DMS153 treated with DMSO at 0.1 percent for 48 hours (cell line): Measurements from ENCODE around the gene JMJD6.
"Not testable (repeated sequence)": the region's sequence is repeated elsewhere in the genome, so short reads cannot be mapped to it uniquely, and the experiment has no call there.

ENCODE experiments used
- DNase-seq: peaks from one replicate; lab custom pipeline; 2025; ENCODE audit not compliant: unreplicated experiment; lab: John Stamatoyannopoulos, UW

JMJD6 gene

DNA sequence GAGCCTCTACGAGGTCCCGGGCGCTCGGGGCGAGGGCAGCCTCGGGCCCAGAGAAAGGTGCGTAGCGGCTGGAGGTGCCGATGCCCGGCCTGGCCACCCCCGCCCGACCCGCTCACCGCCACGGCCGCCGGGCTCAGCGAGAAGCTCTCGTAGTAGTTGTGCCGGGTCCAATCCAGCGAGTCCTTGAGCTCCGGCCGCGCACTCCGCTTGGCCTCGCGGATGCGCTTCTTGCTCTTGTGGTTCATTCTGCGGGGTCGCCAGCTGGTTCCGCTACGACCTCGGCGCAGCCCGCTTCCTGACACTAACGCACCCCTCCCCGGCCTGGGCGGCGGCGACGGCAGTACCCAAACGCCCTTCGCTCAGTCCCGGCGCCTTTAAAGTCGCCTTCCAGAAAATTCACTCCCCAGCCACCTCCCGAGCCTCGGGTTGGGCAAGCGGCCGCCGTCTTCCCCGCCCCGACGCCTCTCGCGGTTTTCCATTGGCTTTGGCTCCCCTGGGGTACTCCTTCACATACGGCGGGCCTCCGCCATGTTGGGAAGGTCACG lies at the start of gene JMJD6:
JMJD6 (minus strand) TSS at position 376 of the 545 bp plus-strand sequence; CDS start at position 245, 131 bp downstream.
- peak; percentile 97 for DNase-seq

DNA sequence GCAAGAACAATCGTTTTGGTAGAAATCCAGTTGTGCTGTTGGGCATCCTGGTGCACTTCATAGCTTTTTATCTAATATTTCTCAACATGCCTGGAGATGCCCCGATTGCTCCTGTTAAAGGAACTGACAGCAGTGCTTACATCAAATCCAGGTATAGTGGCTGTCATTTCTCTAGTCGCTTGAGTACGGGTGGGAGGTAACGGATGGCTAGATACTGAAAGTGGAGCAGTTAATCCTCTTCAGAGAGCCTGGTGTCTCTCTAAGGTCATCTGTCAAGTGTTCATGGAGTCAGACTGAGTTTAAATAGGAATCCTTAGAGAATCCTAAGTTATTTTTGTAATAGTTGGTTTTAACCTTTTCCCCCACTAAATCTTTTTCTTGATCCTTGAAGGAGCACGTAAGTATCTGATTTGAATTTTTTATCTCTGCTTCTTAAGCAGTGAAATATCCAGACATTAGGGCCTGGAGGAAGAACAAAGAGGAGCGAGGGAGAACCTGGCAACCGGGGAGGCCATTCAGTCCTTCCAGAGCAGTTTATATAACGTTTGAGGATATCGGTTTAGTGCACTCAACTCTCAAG lies 48.7 kb upstream of the JMJD6 start:
- DNase-seq = no peak

DNA sequence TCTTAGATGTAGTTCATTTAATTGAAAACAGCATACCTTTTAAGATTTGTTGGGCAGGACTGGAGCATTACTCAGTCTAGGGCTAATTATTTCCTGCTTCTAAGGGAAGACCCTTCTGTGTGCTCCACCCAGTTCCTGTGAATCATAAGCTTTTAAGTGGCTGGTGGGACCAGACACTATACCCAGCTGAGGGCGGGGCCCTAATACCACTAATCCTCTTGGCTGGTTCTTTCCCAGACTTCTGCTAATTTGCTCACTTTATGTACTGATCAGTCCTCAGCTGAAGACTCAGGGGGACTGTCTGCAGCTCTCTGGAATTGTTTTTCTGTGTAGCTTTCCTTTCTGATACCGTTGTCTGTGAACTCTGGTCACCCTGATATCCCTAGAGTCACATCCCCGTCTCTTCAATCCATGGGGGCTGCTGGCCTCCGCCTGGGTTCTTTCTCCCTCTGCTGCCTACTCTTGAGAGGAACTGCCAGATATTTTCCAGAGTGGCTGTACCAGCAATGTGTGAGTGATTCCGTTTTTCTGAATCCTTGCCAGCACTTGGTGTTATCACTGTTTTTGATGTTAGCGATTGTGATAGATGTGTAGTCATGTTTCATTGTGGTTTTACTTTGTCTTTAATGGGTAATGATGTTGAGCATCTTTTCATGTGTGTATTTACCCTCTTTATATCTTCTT lies 46.6 kb upstream of the JMJD6 start:
- DNase-seq = no peak

DNA sequence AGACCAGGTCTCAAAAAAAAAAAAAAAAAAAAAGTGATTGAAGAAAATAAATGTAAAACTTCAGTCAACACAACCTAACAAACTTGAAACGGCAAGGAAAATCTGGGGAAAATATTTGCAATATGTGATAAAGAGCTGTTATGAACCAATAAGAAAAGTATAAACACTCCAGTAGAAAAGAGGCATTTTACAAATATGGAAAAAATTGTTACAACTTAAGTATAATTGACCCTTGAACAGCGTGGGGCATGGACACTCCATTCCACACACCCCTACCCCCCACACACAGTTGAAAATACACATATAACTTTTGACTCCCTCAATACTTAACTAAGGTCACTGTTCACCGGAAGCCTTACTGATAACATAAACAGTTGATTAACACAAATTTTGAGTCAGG lies 32.2 kb upstream of the JMJD6 start:
- no peak for DNase-seq

DNA sequence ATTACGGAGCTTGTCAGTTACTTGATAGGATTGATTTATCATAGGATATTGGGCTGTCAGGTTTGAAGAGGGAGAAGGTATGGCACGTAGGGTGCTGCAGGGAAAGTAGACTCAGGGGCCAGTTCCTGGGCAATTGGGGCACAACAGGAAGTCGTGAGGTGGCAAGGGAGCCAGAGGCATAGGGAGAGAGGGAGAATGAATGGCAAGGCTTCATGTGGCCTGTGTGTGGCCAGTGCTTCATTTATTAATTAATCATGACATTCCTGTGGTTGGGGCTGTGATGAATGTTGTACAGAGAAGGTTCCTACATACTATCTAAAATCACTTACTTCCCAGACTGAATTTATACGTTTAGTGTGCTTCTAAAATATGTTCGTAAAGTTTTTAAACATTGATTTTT lies 30.9 kb upstream of the JMJD6 start:
- no peak for DNase-seq

DNA sequence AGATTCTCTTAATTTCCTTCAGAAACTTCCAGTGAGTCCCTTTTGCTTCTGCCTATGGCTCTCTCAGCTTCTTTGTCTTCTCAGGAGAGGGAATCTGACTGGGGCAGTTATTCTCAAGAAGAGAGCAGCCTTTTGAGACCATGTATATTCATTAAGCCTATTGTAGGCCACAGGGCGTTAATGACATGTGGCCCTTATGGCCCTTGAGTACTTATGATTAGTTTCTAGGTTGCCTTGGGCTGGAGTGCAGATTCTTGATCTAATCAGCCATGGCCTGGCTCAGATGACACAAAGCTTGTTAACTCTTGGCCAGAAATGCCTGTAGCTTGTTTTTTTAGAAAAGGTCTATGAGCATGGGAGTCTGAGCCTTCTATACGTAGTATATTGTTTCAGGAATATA lies 28.9 kb upstream of the JMJD6 start:
- no peak for DNase-seq

DNA sequence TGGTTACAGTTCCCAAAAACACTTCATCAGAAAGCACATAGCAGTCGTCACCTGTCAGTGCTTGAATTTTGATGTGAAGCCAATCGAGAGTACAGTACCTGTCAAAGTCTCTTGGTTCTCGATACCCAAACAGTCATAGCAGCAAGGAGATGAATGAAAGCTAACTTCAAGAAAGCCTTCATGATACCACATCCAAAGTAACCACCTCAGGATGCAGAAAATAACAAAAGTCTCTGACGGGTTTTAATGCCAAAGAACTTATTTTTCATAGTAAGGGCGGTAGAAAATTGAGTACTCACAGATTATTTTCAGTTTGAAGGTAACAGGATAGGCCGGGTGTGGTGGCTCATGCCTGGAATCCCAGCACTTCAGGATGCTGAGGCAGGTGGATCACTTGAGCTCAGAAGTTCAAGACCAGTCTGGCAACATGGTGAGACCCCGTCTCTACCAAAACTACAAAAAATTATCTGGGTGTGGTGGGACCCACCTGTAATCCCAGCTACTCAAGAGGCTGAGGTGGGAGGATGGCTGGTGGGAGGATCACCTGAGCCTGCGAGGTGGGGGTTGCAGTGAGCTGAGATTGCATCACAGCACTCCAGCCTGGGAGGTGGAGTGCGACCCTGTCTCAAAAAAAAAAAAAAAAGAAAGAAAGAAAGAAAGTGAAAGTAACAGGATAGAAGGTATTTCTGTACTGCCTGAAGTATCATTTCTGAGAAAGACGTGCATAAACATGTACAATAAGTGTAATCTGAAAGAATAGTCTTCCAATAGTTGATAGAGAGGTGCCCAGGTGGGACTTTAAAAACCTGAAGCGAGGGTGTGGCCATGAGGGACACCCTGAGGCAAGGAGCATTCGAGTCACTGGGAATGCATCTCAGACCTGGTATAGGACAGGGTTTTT lies 26.9 kb upstream of the JMJD6 start:
- no peak for DNase-seq

DNA sequence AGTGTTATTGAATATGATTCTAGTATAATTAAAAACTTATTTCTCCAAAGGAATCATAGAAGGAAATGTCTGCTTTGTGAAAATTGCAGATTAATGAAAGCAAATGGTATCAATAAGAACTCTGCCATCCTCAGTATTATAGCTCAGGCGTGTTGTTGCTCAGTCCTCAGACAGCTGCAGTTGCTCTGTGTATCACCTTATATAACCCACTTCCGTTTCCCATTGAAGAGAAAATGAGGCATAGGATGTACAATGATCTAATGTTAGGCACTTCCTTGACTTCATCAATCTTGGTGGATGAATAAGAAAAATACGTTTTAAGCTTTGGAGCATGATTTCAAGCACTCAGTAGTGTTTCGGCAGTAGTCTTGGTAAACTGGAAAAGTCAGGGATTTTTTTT lies 25.6 kb upstream of the JMJD6 start:
- DNase-seq = no peak

DNA sequence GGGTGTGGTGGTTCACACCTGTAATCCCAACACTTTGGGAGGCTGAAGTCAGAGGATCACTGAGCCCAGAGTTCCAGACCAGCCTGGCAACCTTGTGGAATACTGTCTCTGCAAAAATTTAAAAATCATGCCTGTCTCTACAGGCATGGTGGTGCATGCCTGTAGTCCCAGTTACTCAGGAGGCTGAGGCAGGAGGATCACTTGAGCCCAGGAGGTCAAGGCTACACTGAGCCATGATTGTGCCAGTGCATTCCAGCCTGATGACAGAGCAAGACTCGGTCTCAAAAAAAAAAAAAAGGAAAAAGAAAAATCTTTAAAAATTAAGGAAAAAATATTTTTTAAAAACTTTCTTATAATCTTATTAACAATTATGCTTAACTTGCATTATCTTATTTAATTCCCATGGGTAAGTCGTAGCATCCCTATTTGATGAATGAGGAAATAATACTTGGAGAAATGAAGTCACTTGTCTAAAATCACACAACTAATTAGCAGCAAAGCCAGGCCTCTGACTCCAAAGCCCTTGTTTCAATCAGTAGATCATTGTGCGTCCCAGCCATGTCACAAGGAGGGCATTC lies 25.1 kb upstream of the JMJD6 start:
- DNase-seq = no peak

DNA sequence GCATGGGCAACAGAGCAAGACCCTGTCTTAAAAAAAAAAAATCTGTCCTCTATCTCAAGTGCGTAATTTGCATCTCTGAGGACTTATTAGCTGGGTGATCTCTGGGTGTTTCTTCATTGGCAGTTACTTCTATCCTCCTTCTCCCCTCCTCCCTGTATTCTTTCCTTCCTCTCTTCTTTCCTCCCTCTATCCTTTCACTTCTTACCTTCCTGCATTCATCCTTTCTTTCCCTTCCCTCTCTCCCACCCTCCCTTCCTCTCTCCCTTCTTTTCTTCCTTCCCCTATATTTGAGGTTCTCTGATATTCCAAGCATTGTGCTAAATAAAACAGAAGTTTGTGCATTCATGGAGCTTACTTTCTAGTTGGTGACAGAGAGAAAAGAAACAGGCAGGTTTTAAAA lies 22.3 kb upstream of the JMJD6 start:
- no peak for DNase-seq

DNA sequence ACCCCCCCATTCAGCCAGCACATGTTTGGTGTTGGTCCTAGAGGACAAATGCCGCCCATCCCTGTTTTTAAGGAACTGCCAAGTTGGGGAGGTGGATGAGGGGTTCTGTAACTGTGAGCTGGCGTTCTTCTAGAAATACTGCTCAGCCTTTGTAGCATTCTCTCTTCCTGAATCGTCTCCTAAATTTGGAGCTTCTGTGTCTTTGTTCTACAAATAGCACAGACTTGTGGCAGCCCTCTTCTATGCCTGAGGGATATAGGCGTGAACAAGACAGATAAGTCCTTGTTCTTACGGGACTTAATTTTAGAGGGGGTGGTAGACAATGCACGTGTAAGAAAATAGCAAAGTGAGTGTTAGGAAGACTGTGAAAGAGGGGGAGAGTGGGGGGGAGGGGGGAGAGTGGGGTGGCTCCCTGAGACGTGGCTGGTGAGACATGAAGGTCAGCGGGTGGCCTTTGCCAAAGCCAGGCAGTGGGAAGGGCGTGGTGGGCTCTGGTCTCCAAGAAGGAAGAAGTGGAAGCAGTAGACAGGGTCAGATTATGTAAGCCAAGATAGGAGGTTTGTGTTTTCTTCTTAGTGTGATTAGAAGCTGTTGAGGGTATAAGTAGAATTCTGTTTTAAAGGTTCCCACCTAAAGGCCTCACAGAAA lies 21.4 kb upstream of the JMJD6 start:
- no peak for DNase-seq

DNA sequence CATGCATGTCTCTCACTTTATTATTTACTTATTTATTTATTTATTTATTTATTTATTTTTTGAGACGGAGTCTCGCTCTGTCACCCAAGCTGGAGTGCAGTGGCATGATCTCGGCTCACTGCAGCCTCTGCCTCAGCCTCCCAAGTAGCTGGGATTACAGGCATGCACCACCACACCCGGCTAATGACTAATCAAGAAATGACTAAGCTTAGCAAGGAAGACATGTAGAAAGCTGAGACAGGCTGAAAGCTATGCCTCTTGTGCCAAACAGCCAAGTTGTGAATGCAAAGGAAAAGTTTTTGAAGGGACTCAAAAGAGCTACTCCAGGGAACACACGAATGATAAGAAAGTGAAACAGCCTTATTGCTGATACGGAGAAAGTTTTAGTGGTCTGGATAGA lies 19.4 kb upstream of the JMJD6 start:
- DNase-seq = not testable (repeated sequence)

DNA sequence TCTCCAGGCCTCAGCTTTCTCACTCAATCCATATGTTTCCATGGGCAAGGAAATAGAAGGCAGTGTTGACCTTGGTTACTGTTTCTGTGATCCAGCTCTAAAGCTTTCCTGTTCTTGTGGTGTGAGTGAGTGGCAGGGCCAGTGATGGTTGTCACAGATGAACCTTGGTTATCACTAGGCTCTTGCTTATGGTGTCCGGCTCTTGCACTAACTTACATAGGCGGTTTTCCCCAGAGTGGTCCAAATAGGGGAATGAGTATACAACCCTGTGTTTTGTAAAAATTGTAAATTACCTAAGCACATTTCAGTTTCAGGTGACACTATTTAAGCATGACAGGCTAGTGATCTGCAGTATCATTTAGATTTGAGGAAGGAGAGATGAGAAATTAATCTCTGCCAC lies 18.3 kb upstream of the JMJD6 start:
- no peak for DNase-seq

DNA sequence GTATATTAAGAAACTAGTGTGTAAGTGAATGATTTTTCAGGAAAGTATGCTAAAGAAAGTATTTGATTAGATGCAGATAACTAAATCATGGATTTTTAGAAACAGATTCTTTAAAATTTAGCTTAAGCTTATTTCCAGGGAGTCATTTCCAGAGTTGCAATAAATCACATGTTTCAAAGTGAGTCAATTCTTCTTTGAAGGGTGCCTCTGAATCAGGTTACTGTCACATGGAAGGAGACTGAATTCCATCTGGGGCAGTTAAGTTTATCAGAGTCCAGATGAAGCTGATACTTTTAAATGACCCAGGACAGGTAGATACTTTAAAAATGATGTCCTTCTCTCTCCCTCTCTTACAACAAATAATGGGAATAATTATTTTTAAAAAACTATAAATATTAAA lies 16.6 kb upstream of the JMJD6 start:
- DNase-seq = no peak

DNA sequence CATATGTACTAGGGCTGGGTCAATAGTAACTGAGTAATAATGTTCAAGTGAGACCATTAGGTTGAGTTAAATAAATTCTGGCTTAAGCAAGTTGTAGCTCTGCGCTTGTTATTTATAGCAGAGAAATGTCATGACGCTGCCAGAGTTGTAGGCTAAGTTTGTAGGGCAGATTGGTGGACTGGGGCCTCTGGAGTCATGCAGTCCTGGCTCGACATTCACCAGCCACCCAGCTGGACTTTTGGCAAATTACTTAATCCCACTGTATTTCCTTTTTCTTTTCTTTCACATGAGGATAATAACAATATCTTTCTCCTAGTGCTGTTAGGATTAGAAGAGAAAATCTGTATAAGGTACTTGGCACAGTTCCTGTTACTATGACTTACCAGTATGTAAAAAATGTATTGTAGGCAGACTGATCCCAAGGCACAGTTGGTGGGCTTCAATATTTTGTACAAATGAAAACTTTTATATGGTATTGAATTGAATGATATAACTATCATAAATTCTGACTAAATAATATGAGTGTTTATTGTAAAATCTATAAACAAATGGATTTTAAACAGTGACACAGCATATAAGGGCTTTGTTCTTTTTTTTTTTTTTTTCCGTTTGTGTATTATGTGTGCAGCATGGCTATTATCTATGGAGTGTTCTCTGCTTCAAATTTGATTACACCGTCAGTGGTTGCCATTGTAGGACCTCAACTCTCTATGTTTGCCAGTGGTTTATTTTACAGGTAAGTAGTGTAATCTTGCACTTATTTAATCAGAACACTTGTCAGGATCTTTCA lies 14.1 kb upstream of the JMJD6 start:
- DNase-seq = no peak

DNA sequence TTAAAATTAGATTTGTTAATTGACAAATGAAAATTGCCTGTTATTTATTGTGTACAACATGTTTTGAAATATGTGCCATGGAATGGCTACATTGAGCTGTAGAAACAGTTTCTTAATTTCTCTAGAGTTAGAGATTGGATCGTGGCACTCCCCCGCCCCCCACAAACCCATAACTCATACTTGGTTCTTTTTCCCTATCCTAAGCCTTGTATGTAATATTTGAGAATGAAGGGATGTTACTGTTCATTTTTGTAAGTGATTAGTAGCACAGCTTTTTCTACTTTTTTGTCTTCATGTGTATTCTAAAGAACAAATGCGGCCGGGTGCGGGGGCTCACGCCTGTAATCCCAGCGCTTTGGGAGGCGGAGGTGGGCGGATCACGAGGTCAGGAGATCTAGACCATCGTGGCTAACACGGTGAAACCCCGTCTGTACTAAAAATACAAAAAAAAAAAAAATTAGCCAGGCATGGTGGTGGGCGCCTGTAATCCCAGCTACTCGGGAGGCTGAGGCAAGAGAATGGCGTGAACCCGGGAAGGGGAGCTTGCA lies 13.2 kb upstream of the JMJD6 start:
- not testable (repeated sequence) for DNase-seq

DNA sequence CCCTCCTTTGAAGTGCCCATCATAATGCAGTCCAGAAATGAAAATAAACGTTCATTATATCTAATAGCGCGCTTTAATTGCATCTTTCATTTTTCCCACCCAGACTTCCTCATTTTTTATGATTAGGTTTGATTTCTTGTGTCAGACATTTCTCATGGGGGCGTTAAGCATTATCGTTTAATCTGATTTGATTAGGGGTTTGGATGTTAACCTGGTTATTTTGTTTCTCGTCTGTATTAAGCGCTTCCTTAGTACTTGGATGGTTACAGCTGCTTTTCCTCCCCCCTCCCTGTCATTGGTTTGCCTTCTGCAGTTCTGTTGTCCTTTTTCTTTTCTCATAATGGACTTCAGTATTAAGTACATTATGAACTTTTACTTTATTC lies 12.1 kb upstream of the JMJD6 start:
- DNase-seq = no peak

DNA sequence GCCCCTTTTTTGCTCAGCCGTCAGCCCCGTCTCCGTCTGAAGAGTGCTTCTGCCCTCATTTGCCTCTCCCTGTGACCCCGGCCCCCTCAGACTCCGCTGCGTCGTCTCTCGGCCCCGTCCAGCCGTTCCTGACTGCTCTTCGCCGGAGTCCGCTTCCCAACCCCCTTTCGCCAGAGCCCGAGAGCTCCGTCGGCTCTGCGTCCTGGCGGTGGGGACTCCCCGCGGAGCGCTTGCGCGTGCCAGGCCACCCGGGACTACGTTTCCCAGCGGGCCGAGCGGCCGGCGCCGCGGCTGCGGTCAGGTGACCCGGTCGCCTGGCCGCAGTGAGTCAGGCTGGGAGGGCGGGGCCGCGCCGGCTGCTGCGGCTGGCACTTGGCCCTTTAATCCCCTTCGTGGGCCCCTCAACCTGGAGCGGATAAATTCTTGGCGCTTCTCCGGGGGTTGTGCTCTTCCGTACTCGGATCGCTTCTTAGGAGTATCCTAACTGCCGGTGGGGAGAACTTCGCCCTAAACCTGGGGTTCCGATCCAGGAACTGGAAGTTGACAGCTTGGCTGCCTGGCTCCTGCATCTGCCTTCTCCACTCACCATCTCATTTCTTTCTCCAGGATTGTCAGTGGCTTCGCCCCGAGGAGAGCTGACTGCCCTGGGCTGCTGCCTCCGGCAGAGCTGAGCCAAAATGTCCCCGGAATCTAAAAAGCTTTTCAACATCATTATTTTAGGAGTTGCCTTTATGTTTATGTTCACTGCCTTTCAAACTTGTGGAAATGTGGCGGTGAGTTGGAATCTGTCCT lies 11.5 kb upstream of the JMJD6 start, which contains the start of gene MFSD11:
MFSD11 (plus strand) TSS at position 444 of the 792 bp plus-strand sequence; CDS start at position 678, 234 bp downstream.
- DNase-seq = peak; percentile 91
